Uterus (tissue), 2 donors: ENCODE measurements around the gene LDB3.

Source experiments
- POLR2A ChIP-seq, 2 donors: fragments of 450-650 bp; IDR thresholded peaks; one replicate each; pipeline ENCODE4 v1.6.1; 2016; ENCODE audit warnings: antibody characterized with exemption in 2 of 2, mild to moderate bottlenecking in 1 of 2, moderate library complexity in 1 of 2
- TF ChIP-seq, protein P1 (sequence below), 4 experiments: fragments of 200-600 bp in 2 of 4; fragments of 450-650 bp in 2 of 4; sonication (generic) in 2 of 4; IDR thresholded peaks; one replicate each; pipeline ENCODE4 v1.5.1; 2016 to 2019; ENCODE audit warnings: antibody characterized with exemption in 4 of 4, mild to moderate bottlenecking in 2 of 4, moderate library complexity in 1 of 4

GRCh38 chr10:86649471-86650150 is 18.7 kb upstream of the LDB3 start:
- TF ChIP-seq, protein P1, sequence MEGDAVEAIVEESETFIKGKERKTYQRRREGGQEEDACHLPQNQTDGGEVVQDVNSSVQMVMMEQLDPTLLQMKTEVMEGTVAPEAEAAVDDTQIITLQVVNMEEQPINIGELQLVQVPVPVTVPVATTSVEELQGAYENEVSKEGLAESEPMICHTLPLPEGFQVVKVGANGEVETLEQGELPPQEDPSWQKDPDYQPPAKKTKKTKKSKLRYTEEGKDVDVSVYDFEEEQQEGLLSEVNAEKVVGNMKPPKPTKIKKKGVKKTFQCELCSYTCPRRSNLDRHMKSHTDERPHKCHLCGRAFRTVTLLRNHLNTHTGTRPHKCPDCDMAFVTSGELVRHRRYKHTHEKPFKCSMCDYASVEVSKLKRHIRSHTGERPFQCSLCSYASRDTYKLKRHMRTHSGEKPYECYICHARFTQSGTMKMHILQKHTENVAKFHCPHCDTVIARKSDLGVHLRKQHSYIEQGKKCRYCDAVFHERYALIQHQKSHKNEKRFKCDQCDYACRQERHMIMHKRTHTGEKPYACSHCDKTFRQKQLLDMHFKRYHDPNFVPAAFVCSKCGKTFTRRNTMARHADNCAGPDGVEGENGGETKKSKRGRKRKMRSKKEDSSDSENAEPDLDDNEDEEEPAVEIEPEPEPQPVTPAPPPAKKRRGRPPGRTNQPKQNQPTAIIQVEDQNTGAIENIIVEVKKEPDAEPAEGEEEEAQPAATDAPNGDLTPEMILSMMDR (IDR thresholded peaks at IDR 0.05) = no peak
- TF ChIP-seq POLR2A (IDR thresholded peaks at IDR 0.05) = no peak
